ENCODE results near the gene ASTN2.
"Not testable (repeated sequence)": the region's sequence is repeated elsewhere in the genome, so short reads cannot be mapped to it uniquely, and the experiment has no call there.

Gene ASTN2

DNA sequence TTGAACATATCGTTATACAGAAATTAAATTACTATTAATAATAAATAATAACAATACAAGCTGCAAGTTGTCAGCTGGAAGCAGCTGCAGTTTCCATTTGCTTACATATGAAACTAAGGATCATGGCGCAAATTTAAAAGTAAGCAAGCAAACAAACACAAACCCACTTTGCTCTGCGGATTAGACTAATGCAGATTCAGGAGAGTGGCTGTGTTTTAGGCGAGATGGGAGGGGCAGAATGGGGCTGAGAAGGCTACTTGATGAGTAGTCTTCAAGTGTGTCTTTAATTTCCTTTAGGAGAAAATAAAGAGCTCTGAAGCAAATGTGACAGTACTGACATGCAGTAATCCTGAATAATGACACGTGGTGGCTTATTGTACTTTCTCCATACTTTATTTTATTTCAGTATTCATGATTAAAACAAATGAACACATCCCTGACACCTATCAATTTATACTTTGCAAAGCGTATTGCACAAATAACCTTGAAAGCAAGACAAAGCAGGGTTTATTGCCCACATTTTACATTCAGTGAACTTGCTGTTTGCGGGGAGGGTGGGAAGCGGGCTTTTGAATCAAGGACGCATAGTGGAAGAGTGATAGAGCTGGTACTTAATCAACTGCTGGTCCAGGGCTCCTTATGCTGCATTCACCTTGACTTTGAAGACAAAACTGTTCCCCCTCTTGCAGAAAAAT lies 949.1 kb downstream of the ASTN2 start:
- no peak overlapping the region for H3K4me2 ChIP-seq
- H3K9me3 ChIP-seq (replicated peaks in 1 of 11) = no peaks in the 10 kb centered on the region
- TF ChIP-seq Cebpa-rat (IDR thresholded peaks at IDR 0.05) = no peak
- no peak overlapping the region for H3K27ac ChIP-seq
- H4K20me1 ChIP-seq = no peaks in the 10 kb centered on the region
- no peaks in the 10 kb centered on the region for H3K27me3 ChIP-seq
- H3K4me3 ChIP-seq = no peak overlapping the region
- no peaks in the 10 kb centered on the region for H3K36me3 ChIP-seq
- 0 out of 20 replicates have a peak, but pooled peaks cover 0 to 4% (median 0%) of the 10 kb centered on the region in 10 experiments for H3K4me1 ChIP-seq
- no peak overlapping the region for H3K9ac ChIP-seq

DNA sequence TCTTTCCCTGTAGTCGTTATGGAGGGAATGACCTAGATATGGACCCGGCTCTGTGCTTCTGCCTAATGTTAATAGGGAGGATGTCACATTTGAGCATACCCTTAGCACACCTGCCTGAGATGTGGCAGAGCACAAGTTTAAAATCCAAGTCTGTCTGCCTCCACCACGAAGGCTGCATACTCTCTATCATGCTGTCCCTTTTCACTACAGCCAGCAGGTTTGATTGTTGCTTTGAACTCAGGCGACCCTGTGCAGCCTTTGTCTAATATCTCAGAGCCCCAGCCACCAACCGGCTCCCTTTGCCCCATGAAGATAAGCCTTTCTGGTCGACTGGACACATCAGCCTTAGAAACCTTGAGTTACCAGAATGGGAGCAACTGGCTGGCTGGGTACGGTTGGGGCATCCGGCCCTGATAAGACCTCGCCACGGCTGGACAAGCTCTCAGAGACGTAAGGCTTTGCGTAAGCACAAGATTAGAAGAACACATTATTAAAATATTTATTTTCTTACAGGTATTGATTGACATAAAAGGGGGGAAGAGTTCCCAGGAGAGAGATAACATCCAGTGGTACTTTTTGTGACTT lies 949.8 kb downstream of the ASTN2 start:
- no peak overlapping the region for H3K4me3 ChIP-seq
- no peaks in the 10 kb centered on the region for H4K20me1 ChIP-seq
- 0 out of 20 replicates have a peak, but pooled peaks cover 0 to 4% (median 0%) of the 10 kb centered on the region in 10 experiments for H3K4me1 ChIP-seq
- no peak overlapping the region for H3K4me2 ChIP-seq
- H3K9ac ChIP-seq = no peak overlapping the region
- no peak overlapping the region for H3K27ac ChIP-seq
- H3K27me3 ChIP-seq = no peaks in the 10 kb centered on the region
- no peaks in the 10 kb centered on the region for H3K36me3 ChIP-seq
- no peak for TF ChIP-seq Cebpa-rat (IDR thresholded peaks at IDR 0.05)
- H3K9me3 ChIP-seq (replicated peaks in 1 of 11) = no peaks in the 10 kb centered on the region

DNA sequence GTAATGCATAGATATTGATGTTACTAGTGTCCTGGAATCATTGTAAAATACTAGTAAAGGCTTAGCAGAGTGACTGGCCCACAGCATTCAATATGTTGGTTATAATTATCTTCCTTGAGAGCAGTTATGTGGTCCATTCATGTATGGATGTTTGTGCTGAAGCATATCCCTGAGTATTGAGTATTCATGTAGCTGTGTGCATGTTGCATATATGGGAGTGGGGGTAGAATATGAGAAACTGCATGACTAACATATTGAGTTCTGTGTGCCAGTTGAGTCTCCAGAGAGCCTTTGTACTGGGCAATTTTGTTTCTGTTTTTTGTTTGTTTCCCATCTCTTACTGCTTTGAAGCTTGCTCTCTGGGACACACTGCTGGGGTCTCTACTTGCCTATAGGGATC lies 950.4 kb downstream of the ASTN2 start:
- Histone ChIP-seq H3K4me1 (0 out of 20 replicates have a peak, but pooled peaks cover 0 to 4% (median 0%) of the 10 kb centered on the region in 10 experiments), H3K27ac (no peak overlapping the region), H3K9ac (no peak overlapping the region), H3K36me3 (no peaks in the 10 kb centered on the region), H3K4me2 (no peak overlapping the region), H3K27me3 (no peaks in the 10 kb centered on the region), H3K4me3 (no peak overlapping the region), H3K9me3 (replicated peaks in 1 of 11) (no peaks in the 10 kb centered on the region), H4K20me1 (no peaks in the 10 kb centered on the region)
- no peak for TF ChIP-seq Cebpa-rat (IDR thresholded peaks at IDR 0.05)

DNA sequence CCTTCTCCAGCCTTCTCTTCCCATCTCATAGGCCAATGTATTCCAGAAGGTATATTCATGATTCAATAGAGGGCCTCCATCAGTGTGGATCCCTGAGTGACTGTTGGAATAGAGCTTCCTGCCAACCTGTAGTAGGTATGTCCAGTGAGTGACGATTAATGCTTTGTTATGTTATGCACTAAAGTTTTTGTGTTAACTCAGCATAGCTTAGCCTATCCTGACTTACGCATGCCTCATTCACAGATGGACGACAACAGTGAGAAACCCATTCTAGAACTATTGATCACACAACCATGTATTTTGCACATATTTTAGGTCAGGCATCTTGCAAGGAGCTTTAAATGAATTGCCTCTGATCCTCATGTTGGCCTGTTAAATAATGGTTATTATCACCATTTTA lies 953.2 kb downstream of the ASTN2 start:
- H3K4me2 ChIP-seq = no peak overlapping the region
- no peaks in the 10 kb centered on the region for H4K20me1 ChIP-seq
- no peak for TF ChIP-seq Cebpa-rat (IDR thresholded peaks at IDR 0.05)

DNA sequence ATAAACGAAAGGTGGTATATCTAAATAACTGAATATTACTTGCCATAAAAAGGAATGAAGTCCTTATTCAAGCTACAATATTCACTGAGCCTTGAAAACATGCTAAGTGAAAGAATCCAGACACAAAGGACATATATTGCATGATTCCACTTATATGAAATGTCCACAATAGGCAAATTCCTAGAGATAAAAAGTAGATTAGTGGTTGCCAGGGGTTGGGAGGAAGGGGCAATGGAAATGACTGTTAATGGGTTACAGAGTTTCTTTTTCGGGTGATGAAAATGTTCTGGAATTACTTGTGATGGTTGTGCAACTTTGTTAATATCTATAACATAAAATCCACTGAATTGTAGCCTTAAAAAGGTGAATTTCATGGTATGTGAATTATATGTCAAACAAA lies 954.8 kb downstream of the ASTN2 start:
- H4K20me1 ChIP-seq = no peaks in the 10 kb centered on the region
- H3K4me3 ChIP-seq = no peak overlapping the region
- peaks cover 10 to 20% (median 12%) of the 10 kb centered on the region in 11 experiments for H3K9me3 ChIP-seq (replicated peaks in 1 of 11)
- 0 out of 22 replicates have a peak, but pooled peaks cover 0 to 4% (median 0%) of the 10 kb centered on the region in 11 experiments for H3K36me3 ChIP-seq
- H3K4me1 ChIP-seq = no peaks in the 10 kb centered on the region
- TF ChIP-seq Cebpa-rat (IDR thresholded peaks at IDR 0.05) = no peak
- no peaks in the 10 kb centered on the region for H3K27me3 ChIP-seq
- no peak overlapping the region for H3K27ac ChIP-seq
- no peak overlapping the region for H3K9ac ChIP-seq
- no peak overlapping the region for H3K4me2 ChIP-seq

More for the DNA sequence above, 953.2 kb downstream of the ASTN2 start:
- 0 out of 22 replicates have a peak, but pooled peaks cover 0 to 1% (median 0%) of the 10 kb centered on the region in 11 experiments for H3K36me3 ChIP-seq
- no peak overlapping the region for H3K9ac ChIP-seq
- H3K9me3 ChIP-seq (replicated peaks in 1 of 11) = peaks cover 6 to 11% (median 7%) of the 10 kb centered on the region in 11 experiments
- no peaks in the 10 kb centered on the region for H3K4me1 ChIP-seq
- H3K27ac ChIP-seq = no peak overlapping the region
- H3K4me3 ChIP-seq = no peak overlapping the region
- no peaks in the 10 kb centered on the region for H3K27me3 ChIP-seq

DNA sequence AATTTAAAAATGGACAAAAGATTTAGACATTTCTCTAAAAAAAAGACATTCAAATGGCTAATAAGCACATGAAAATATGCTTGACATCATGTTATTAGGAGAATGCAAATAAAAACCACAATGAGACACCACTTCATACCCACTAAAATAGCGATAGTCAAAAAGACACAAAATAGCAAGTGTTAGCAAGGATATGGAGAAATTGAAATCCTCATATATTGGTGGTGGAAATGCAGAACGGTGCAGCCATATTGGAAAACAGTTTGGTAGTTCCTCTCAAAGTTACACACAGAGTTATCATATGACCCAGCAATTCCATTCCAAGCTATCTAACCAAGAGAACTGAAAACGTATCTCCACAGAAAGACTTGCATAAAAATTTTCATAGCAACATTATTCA lies 955.3 kb downstream of the ASTN2 start:
- H3K9me3 ChIP-seq (replicated peaks in 1 of 11) = peaks cover 10 to 20% (median 12%) of the 10 kb centered on the region in 11 experiments
- no peaks in the 10 kb centered on the region for H3K27me3 ChIP-seq
- H3K9ac ChIP-seq = no peak overlapping the region
- H3K27ac ChIP-seq = no peak overlapping the region
- no peaks in the 10 kb centered on the region for H4K20me1 ChIP-seq
- no peaks in the 10 kb centered on the region for H3K4me1 ChIP-seq
- no peak overlapping the region for H3K4me2 ChIP-seq
- H3K36me3 ChIP-seq = 0 out of 22 replicates have a peak, but pooled peaks cover 0 to 4% (median 0%) of the 10 kb centered on the region in 11 experiments
- no peak for TF ChIP-seq Cebpa-rat (IDR thresholded peaks at IDR 0.05)
- H3K4me3 ChIP-seq = no peak overlapping the region

DNA sequence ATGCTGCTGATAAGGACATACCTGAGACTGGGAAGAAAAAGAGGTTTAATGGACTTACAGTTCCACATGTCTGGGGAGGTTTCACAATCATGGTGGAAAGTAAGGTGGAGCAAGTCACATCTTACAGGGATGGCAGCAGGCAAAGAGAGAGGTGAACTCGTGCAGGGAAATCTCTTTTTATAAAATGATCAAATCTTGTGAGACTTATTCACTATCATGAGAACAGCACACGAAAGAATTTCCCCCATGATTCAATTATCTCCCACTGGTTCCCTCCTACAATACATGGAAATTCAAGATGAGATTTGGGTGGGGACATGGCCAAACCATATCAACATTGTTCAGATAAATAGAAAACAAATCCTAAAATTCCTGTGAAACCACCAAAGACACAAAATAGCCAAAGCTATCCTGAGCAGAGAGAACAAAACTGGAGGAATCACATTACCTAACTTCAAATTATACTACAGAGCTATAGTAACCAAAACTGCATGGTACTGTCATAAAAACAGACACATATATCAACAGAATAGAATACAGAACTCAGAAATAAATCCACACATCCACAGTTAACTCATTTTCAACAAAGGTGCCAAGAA lies 958.3 kb downstream of the ASTN2 start:
- Histone ChIP-seq H4K20me1 (no peaks in the 10 kb centered on the region), H3K9me3 (replicated peaks in 1 of 11) (peaks cover 10 to 20% (median 12%) of the 10 kb centered on the region in 11 experiments), H3K36me3 (0 out of 22 replicates have a peak, but pooled peaks cover 0 to 4% (median 0%) of the 10 kb centered on the region in 11 experiments), H3K4me1 (no peaks in the 10 kb centered on the region), H3K27me3 (no peaks in the 10 kb centered on the region), H3K4me2 (no peak overlapping the region), H3K9ac (no peak overlapping the region), H3K27ac (no peak overlapping the region), H3K4me3 (no peak overlapping the region)
- no peak for TF ChIP-seq Cebpa-rat (IDR thresholded peaks at IDR 0.05)

DNA sequence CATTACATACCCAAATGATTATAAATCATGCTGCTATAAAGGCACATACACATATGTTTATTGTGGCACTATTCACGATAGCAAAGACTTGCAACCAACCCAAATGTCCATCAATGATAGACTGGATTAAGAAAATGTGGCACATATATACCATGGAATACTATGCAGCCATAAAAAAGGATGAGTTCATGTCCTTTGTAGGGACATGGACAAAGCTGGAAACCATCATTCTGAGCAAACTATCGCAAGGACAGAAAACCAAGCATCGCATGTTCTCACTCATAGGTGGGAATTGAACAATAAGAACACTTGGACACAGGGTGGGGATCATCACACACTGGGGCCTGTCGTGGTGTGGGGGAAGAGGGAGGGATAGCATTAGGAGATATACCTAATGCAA lies 960.3 kb downstream of the ASTN2 start:
- not testable (repeated sequence) for H3K9ac ChIP-seq, H3K4me1 ChIP-seq, H3K27me3 ChIP-seq, H3K36me3 ChIP-seq, H3K27ac ChIP-seq, H3K4me3 ChIP-seq, H4K20me1 ChIP-seq, H3K4me2 ChIP-seq
- peaks cover 10 to 20% (median 12%) of the 10 kb centered on the region in 11 experiments for H3K9me3 ChIP-seq (replicated peaks in 1 of 11)

DNA sequence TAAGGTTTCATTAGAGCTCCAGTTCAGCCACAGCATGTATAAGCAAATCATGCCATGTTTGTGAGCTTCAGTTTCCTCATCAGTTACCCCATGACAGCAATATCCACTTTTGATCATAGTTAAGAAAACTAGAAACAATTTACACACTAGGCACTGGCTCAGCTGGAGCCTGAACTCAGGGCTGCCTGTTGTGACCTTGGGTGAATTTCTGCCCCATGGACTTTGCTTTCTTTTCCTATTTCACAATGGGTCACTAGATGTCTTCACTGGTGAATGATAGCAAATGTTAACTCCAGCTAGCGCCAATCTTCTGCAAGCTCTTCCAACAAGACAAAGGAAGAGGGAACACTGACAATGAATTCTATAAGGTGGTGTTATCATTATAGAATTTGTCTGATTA lies 961.1 kb downstream of the ASTN2 start:
- no peak overlapping the region for H3K4me3 ChIP-seq
- H3K27ac ChIP-seq = no peak overlapping the region
- peaks cover 0 to 9% (median 5%) of the 10 kb centered on the region in 10 experiments; a peak in 9 of 20 replicates for H3K4me1 ChIP-seq
- H3K9ac ChIP-seq = no peak overlapping the region
- no peaks in the 10 kb centered on the region for H3K27me3 ChIP-seq
- peaks cover 10 to 20% (median 12%) of the 10 kb centered on the region in 11 experiments for H3K9me3 ChIP-seq (replicated peaks in 1 of 11)
- no peaks in the 10 kb centered on the region for H4K20me1 ChIP-seq
- H3K36me3 ChIP-seq = 0 out of 22 replicates have a peak, but pooled peaks cover 0 to 4% (median 0%) of the 10 kb centered on the region in 11 experiments
- no peak for TF ChIP-seq Cebpa-rat (IDR thresholded peaks at IDR 0.05)
- H3K4me2 ChIP-seq = no peak overlapping the region

Measured in BLaER1 treated with 17β-estradiol and CSF1 and Interleukin-3, amounts not matched to agents 10 nM and 100 nM (cell line).